Neutrophil (primary cell): Measurements from ENCODE around the gene CNKSR2.
A peak's percentile ranks its signal among the peaks of the same experiment; 100 is the strongest.

Source experiments
- H3K27ac ChIP-seq: fragments of 200-600 bp; sonication (generic); 2 replicates; pipeline ENCODE4 v1.5.1; 2016; ENCODE audit warnings: mild to moderate bottlenecking, moderate library complexity
- H3K27me3 ChIP-seq: fragments of 200-600 bp; sonication (generic); 2 replicates; pipeline ENCODE4 v1.6.0; 2016; ENCODE audit warnings: mild to moderate bottlenecking
- H3K36me3 ChIP-seq: fragments of 200-600 bp; sonication (generic); 2 replicates; pipeline ENCODE4 v1.5.1; 2017
- H3K4me1 ChIP-seq, 2 experiments: fragments of 200-600 bp in 1 of 2; sonication (generic) in 1 of 2; 1 replicate in 1 of 2; 2 replicates in 1 of 2; pipeline versions ENCODE4 v1.5.1 to v1.6.1; 2013 to 2016; ENCODE audit warnings: low read depth in 1 of 2, low read length in 1 of 2, mild to moderate bottlenecking in 1 of 2, moderate library complexity in 1 of 2; ENCODE audit not compliant: control insufficient read depth in 1 of 2, insufficient read depth in 1 of 2
- H3K4me3 ChIP-seq, 2 experiments: fragments of 200-600 bp in 1 of 2; sonication (generic) in 1 of 2; 1 replicate in 1 of 2; 2 replicates in 1 of 2; pipeline ENCODE4 v1.5.1; 2013 to 2016; ENCODE audit warnings: low read depth in 1 of 2, low read length in 1 of 2, mild to moderate bottlenecking in 1 of 2, moderate library complexity in 1 of 2
- H3K9me3 ChIP-seq: fragments of 200-600 bp; sonication (generic); 2 replicates; pipeline ENCODE4 v1.5.1; 2016
- CTCF ChIP-seq: fragments of 200-600 bp; sonication (generic); IDR thresholded peaks from 2 replicates; pipeline ENCODE4 v1.5.1; 2016; ENCODE audit warnings: antibody characterized with exemption

The CNKSR2 gene

GRCh38 chrX:21374163-21374993, at the start of gene CNKSR2:
TSS of gene CNKSR2 (plus strand) at chrX:21374418. CDS start at chrX:21374898, 480 bp downstream.
- no peak for TF ChIP-seq CTCF

GRCh38 chrX:21354725-21355124, 19.5 kb upstream of the CNKSR2 start:
- no peak overlapping the region for H3K27ac ChIP-seq
- no peaks in the 10 kb centered on the region for H3K36me3 ChIP-seq
- H3K4me1 ChIP-seq = no peaks in the 10 kb centered on the region
- no peak overlapping the region for H3K4me3 ChIP-seq
- no peaks in the 10 kb centered on the region for H3K9me3 ChIP-seq
- H3K27me3 ChIP-seq = no peaks in the 10 kb centered on the region
- no peak for TF ChIP-seq CTCF

More at GRCh38 chrX:21374163-21374993, at the start of gene CNKSR2:
- Histone ChIP-seq H3K4me3 (peak within 1 kb of the TSS; percentile 15 to 28), H3K4me1 (peaks cover 0 to 3% of the 10 kb centered on the region in 2 experiments), H3K27ac (no peak within 1 kb of the TSS), H3K27me3 (peaks cover 65% of the 10 kb centered on the region), H3K9me3 (no peaks in the 10 kb centered on the region), H3K36me3 (no peaks in the 10 kb centered on the region)

GRCh38 chrX:21355831-21356230, 18.4 kb upstream of the CNKSR2 start:
- no peak for TF ChIP-seq CTCF
- Histone ChIP-seq H3K4me1 (no peaks in the 10 kb centered on the region), H3K36me3 (no peaks in the 10 kb centered on the region), H3K27me3 (no peaks in the 10 kb centered on the region), H3K27ac (no peak overlapping the region), H3K9me3 (no peaks in the 10 kb centered on the region), H3K4me3 (no peak overlapping the region)

- Histone ChIP-seq H3K4me3 (no peak overlapping the region), H3K36me3 (no peaks in the 10 kb centered on the region), H3K27ac (no peak overlapping the region), H3K27me3 (peaks cover 34% of the 10 kb centered on the region), H3K4me1 (peaks cover 0 to 1% of the 10 kb centered on the region in 2 experiments), H3K9me3 (no peaks in the 10 kb centered on the region)
- TF ChIP-seq CTCF = no peak
These were observed 4.6 kb upstream of the CNKSR2 start for GRCh38 chrX:21369613-21370012.

- H3K4me3 ChIP-seq = no peak overlapping the region
- no peaks in the 10 kb centered on the region for H3K36me3 ChIP-seq
- H3K4me1 ChIP-seq = peaks cover 0 to 3% of the 10 kb centered on the region in 2 experiments
- H3K9me3 ChIP-seq = no peaks in the 10 kb centered on the region
- peaks cover 65% of the 10 kb centered on the region for H3K27me3 ChIP-seq
- TF ChIP-seq CTCF = no peak
- H3K27ac ChIP-seq = no peak overlapping the region
These were observed 1.2 kb upstream of the CNKSR2 start for GRCh38 chrX:21373001-21373400.
